ENCODE data around the gene MLLT3.

MLLT3 gene

DNA sequence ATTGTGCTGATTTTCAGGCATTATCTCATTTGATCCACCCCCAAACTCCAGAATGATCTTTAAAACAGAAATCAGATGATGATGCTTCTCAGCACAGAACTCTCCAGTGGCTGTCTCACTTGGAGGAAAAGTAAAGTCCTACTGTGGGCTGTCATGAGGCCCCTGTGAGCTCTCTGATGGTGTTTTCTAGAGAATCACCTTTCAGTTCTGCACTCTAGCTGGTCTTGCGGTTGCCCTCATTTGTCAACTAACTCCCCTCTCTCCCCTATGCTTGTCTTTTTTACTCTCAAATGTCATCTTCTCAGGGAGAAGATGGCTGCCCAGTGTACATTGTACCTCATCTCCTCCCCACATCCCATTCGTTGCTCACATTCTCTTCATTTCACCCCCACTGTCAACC, 295.8 kb downstream of the MLLT3 start:
- no peaks in the 10 kb centered on the region for H3K27me3 ChIP-seq (ENCODE audit: control insufficient read depth in 2 of 2, insufficient read depth in 2 of 2, low read length in 2 of 2)
- H3K9me3 ChIP-seq (ENCODE audit: control insufficient read depth in 2 of 2, low read length in 2 of 2), result no peaks in the 10 kb centered on the region
- H3K27ac ChIP-seq (ENCODE audit: low read depth in 2 of 2, low read length in 2 of 2), result no peak overlapping the region
- no peaks in the 10 kb centered on the region for H3K4me1 ChIP-seq (ENCODE audit: control insufficient read depth in 2 of 2, insufficient read depth in 2 of 2, low read length in 2 of 2)
- H3K4me3 ChIP-seq (ENCODE audit: low read length in 2 of 2), result no peak overlapping the region
- no peaks in the 10 kb centered on the region for H3K36me3 ChIP-seq (ENCODE audit: control insufficient read depth in 2 of 2, insufficient read depth in 2 of 2, low read length in 2 of 2)
- H3K9ac ChIP-seq (ENCODE audit: low read depth in 1 of 2, low read length in 2 of 2), result no peak overlapping the region

DNA sequence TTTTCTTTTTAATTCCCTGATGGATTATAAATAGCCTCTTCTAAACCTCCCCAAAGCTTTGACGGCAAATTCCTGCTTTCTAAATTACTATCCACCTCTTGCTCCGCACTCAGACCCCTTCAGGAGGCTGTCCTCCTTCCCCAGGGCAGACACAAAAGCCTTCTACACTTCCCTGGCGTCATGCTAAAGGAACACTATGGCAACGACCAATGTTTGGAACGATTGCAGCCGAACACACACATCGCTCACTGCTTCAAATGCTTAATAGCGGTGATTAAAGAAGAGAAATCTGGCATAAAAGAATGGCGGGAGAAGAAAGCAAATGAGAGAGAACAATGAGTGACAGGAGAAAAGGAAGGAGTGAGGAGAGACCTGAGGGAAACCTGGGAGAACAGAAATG, 297.3 kb downstream of the MLLT3 start:
- no peaks in the 10 kb centered on the region for H3K9me3 ChIP-seq (ENCODE audit: control insufficient read depth in 2 of 2, low read length in 2 of 2)
- H3K4me1 ChIP-seq (ENCODE audit: control insufficient read depth in 2 of 2, insufficient read depth in 2 of 2, low read length in 2 of 2), result peaks cover 0 to 3% of the 10 kb centered on the region in 2 donors
- no peak overlapping the region for H3K9ac ChIP-seq (ENCODE audit: low read depth in 1 of 2, low read length in 2 of 2)
- H3K36me3 ChIP-seq (ENCODE audit: control insufficient read depth in 2 of 2, insufficient read depth in 2 of 2, low read length in 2 of 2), result no peaks in the 10 kb centered on the region
- no peaks in the 10 kb centered on the region for H3K27me3 ChIP-seq (ENCODE audit: control insufficient read depth in 2 of 2, insufficient read depth in 2 of 2, low read length in 2 of 2)
- no peak overlapping the region for H3K4me3 ChIP-seq (ENCODE audit: low read length in 2 of 2)
- H3K27ac ChIP-seq (ENCODE audit: low read depth in 2 of 2, low read length in 2 of 2), result no peak overlapping the region

GRCh38 chr9:20322212-20322611, 300.1 kb downstream of the MLLT3 start:
- Histone ChIP-seq H3K9ac (ENCODE audit: low read depth in 1 of 2, low read length in 2 of 2) (no peak overlapping the region), H3K36me3 (ENCODE audit: control insufficient read depth in 2 of 2, insufficient read depth in 2 of 2, low read length in 2 of 2) (no peaks in the 10 kb centered on the region), H3K27me3 (ENCODE audit: control insufficient read depth in 2 of 2, insufficient read depth in 2 of 2, low read length in 2 of 2) (no peaks in the 10 kb centered on the region), H3K4me1 (ENCODE audit: control insufficient read depth in 2 of 2, insufficient read depth in 2 of 2, low read length in 2 of 2) (peaks cover 0 to 3% of the 10 kb centered on the region in 2 donors), H3K9me3 (ENCODE audit: control insufficient read depth in 2 of 2, low read length in 2 of 2) (no peaks in the 10 kb centered on the region), H3K27ac (ENCODE audit: low read depth in 2 of 2, low read length in 2 of 2) (no peak overlapping the region), H3K4me3 (ENCODE audit: low read length in 2 of 2) (no peak overlapping the region)

- Histone ChIP-seq H3K9ac (ENCODE audit: low read depth in 1 of 2, low read length in 2 of 2) (no peak overlapping the region), H3K9me3 (ENCODE audit: control insufficient read depth in 2 of 2, low read length in 2 of 2) (no peaks in the 10 kb centered on the region), H3K4me1 (ENCODE audit: control insufficient read depth in 2 of 2, insufficient read depth in 2 of 2, low read length in 2 of 2) (peaks cover 0 to 3% of the 10 kb centered on the region in 2 donors), H3K36me3 (ENCODE audit: control insufficient read depth in 2 of 2, insufficient read depth in 2 of 2, low read length in 2 of 2) (no peaks in the 10 kb centered on the region), H3K4me3 (ENCODE audit: low read length in 2 of 2) (no peak overlapping the region), H3K27ac (ENCODE audit: low read depth in 2 of 2, low read length in 2 of 2) (no peak overlapping the region), H3K27me3 (ENCODE audit: control insufficient read depth in 2 of 2, insufficient read depth in 2 of 2, low read length in 2 of 2) (no peaks in the 10 kb centered on the region)
Observed at GRCh38 chr9:20321423-20322082, 300.7 kb downstream of the MLLT3 start.

DNA sequence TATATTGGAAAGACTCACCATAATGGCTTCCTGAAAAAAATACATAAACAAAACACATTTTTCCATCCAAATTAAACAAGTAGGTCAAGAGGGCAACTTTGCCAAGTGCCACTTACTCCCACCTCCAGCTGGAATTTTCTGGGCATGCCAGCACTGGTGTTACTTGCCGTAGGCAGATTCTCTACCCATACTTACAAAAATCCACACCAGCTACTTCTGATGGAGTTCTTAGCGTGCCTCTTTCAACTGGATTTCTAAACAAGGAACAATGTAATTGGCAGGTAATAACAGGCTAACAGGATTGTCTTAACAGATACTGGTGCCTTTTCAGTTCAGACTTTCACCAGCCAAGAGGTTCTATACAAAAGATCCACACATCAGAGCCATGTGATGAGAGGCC, 301.4 kb downstream of the MLLT3 start:
- Histone ChIP-seq H3K9me3 (ENCODE audit: control insufficient read depth in 2 of 2, low read length in 2 of 2) (no peaks in the 10 kb centered on the region), H3K4me1 (ENCODE audit: control insufficient read depth in 2 of 2, insufficient read depth in 2 of 2, low read length in 2 of 2) (peaks cover 0 to 3% of the 10 kb centered on the region in 2 donors), H3K27me3 (ENCODE audit: control insufficient read depth in 2 of 2, insufficient read depth in 2 of 2, low read length in 2 of 2) (no peaks in the 10 kb centered on the region), H3K9ac (ENCODE audit: low read depth in 1 of 2, low read length in 2 of 2) (no peak overlapping the region), H3K27ac (ENCODE audit: low read depth in 2 of 2, low read length in 2 of 2) (no peak overlapping the region), H3K36me3 (ENCODE audit: control insufficient read depth in 2 of 2, insufficient read depth in 2 of 2, low read length in 2 of 2) (no peaks in the 10 kb centered on the region), H3K4me3 (ENCODE audit: low read length in 2 of 2) (no peak overlapping the region)

GRCh38 chr9:20319641-20320337, 302.5 kb downstream of the MLLT3 start:
- H3K4me1 ChIP-seq (ENCODE audit: control insufficient read depth in 2 of 2, insufficient read depth in 2 of 2, low read length in 2 of 2), result peaks cover 0 to 3% of the 10 kb centered on the region in 2 donors
- H3K9me3 ChIP-seq (ENCODE audit: control insufficient read depth in 2 of 2, low read length in 2 of 2), result no peaks in the 10 kb centered on the region
- no peaks in the 10 kb centered on the region for H3K27me3 ChIP-seq (ENCODE audit: control insufficient read depth in 2 of 2, insufficient read depth in 2 of 2, low read length in 2 of 2)
- H3K9ac ChIP-seq (ENCODE audit: low read depth in 1 of 2, low read length in 2 of 2), result no peak overlapping the region
- no peaks in the 10 kb centered on the region for H3K36me3 ChIP-seq (ENCODE audit: control insufficient read depth in 2 of 2, insufficient read depth in 2 of 2, low read length in 2 of 2)
- no peak overlapping the region for H3K4me3 ChIP-seq (ENCODE audit: low read length in 2 of 2)
- no peak overlapping the region for H3K27ac ChIP-seq (ENCODE audit: low read depth in 2 of 2, low read length in 2 of 2)

- Histone ChIP-seq H3K9me3 (ENCODE audit: control insufficient read depth in 2 of 2, low read length in 2 of 2) (no peaks in the 10 kb centered on the region), H3K4me1 (ENCODE audit: control insufficient read depth in 2 of 2, insufficient read depth in 2 of 2, low read length in 2 of 2) (peaks cover 0 to 3% of the 10 kb centered on the region in 2 donors), H3K27me3 (ENCODE audit: control insufficient read depth in 2 of 2, insufficient read depth in 2 of 2, low read length in 2 of 2) (no peaks in the 10 kb centered on the region), H3K36me3 (ENCODE audit: control insufficient read depth in 2 of 2, insufficient read depth in 2 of 2, low read length in 2 of 2) (no peaks in the 10 kb centered on the region), H3K4me3 (ENCODE audit: low read length in 2 of 2) (no peak overlapping the region), H3K27ac (ENCODE audit: low read depth in 2 of 2, low read length in 2 of 2) (no peak overlapping the region), H3K9ac (ENCODE audit: low read depth in 1 of 2, low read length in 2 of 2) (no peak overlapping the region)
Observed at GRCh38 chr9:20319241-20319640, 303.1 kb downstream of the MLLT3 start.

DNA sequence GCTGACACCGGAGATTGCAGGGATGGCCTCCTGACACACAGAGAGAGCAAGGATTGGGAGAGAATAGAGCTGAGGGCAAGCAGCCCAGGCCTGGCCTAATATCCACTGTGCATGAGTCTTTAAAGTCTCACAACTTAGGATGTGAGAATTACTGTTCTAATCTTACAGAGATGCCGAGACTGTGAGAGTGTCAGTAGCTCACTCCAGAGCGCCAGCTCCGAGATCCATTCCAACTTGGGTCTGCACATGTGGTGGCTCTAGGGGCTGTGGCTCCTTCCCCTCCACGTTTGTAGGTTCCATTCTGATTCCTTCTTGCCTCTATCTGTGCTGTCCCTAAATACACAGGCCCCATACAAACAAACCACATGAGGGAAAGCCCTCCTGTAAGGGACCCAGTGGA, 304.6 kb downstream of the MLLT3 start:
- H3K27me3 ChIP-seq (ENCODE audit: control insufficient read depth in 2 of 2, insufficient read depth in 2 of 2, low read length in 2 of 2), result no peaks in the 10 kb centered on the region
- no peak overlapping the region for H3K9ac ChIP-seq (ENCODE audit: low read depth in 1 of 2, low read length in 2 of 2)
- no peak overlapping the region for H3K27ac ChIP-seq (ENCODE audit: low read depth in 2 of 2, low read length in 2 of 2)
- no peaks in the 10 kb centered on the region for H3K36me3 ChIP-seq (ENCODE audit: control insufficient read depth in 2 of 2, insufficient read depth in 2 of 2, low read length in 2 of 2)
- H3K4me1 ChIP-seq (ENCODE audit: control insufficient read depth in 2 of 2, insufficient read depth in 2 of 2, low read length in 2 of 2), result peaks cover 0 to 3% of the 10 kb centered on the region in 2 donors
- no peaks in the 10 kb centered on the region for H3K9me3 ChIP-seq (ENCODE audit: control insufficient read depth in 2 of 2, low read length in 2 of 2)
- no peak overlapping the region for H3K4me3 ChIP-seq (ENCODE audit: low read length in 2 of 2)

- Histone ChIP-seq H3K4me1 (ENCODE audit: control insufficient read depth in 2 of 2, insufficient read depth in 2 of 2, low read length in 2 of 2) (peaks cover 0 to 3% of the 10 kb centered on the region in 2 donors), H3K27ac (ENCODE audit: low read depth in 2 of 2, low read length in 2 of 2) (no peak overlapping the region), H3K27me3 (ENCODE audit: control insufficient read depth in 2 of 2, insufficient read depth in 2 of 2, low read length in 2 of 2) (no peaks in the 10 kb centered on the region), H3K36me3 (ENCODE audit: control insufficient read depth in 2 of 2, insufficient read depth in 2 of 2, low read length in 2 of 2) (no peaks in the 10 kb centered on the region), H3K9ac (ENCODE audit: low read depth in 1 of 2, low read length in 2 of 2) (no peak overlapping the region), H3K4me3 (ENCODE audit: low read length in 2 of 2) (no peak overlapping the region), H3K9me3 (ENCODE audit: control insufficient read depth in 2 of 2, low read length in 2 of 2) (no peaks in the 10 kb centered on the region)
Observed at GRCh38 chr9:20316372-20316771, 305.9 kb downstream of the MLLT3 start.

DNA sequence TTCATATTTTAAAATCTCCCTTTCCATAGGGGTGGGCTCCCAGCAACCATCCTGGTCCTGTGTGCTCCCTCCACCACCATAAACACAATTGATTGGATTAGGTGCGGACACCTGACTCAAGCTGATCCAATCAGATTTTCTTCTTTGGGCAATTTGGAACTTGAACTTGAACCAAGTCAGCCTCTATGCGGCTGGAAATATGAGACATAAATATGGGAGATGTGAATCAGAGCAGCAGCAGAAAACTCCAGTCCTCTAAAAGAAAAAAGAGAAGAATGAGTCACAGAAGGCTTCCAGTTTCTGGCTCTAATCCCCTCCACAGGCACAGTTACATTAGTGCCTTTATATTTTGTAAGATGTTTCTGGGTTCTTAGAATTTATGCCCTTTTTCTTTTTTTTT, 306.6 kb downstream of the MLLT3 start:
- Histone ChIP-seq H3K4me3 (ENCODE audit: low read length in 2 of 2) (no peak overlapping the region), H3K27ac (ENCODE audit: low read depth in 2 of 2, low read length in 2 of 2) (no peak overlapping the region), H3K9me3 (ENCODE audit: control insufficient read depth in 2 of 2, low read length in 2 of 2) (no peaks in the 10 kb centered on the region), H3K4me1 (ENCODE audit: control insufficient read depth in 2 of 2, insufficient read depth in 2 of 2, low read length in 2 of 2) (peaks cover 0 to 2% of the 10 kb centered on the region in 2 donors), H3K27me3 (ENCODE audit: control insufficient read depth in 2 of 2, insufficient read depth in 2 of 2, low read length in 2 of 2) (no peaks in the 10 kb centered on the region), H3K36me3 (ENCODE audit: control insufficient read depth in 2 of 2, insufficient read depth in 2 of 2, low read length in 2 of 2) (no peaks in the 10 kb centered on the region), H3K9ac (ENCODE audit: low read depth in 1 of 2, low read length in 2 of 2) (no peak overlapping the region)

Measured in mucosa of rectum (tissue), 2 donors.